H9 (cell line): ENCODE results near the gene ITGB8. TPM values are rescaled to one million over a fixed set of nuclear protein-coding genes. Genes with fewer than 3 reads are reported as not detected.

Experiments used
- DNase-seq: peaks from one replicate; pipeline ENCODE4 v3.0.0-alpha.2; 2017
- H2AFZ ChIP-seq: one replicate; pipeline ENCODE4 v1.6.1; 2013; ENCODE audit warnings: mild to moderate bottlenecking, low read length, control low read depth, moderate library complexity
- H2AK5ac ChIP-seq: 2 replicates; pipeline ENCODE4 v1.6.1; 2013; ENCODE audit warnings: low read length, control low read depth, mixed read lengths; ENCODE audit not compliant: insufficient read length
- H2BK120ac ChIP-seq: one replicate; pipeline ENCODE4 v1.6.1; 2013; ENCODE audit warnings: low read depth, mild to moderate bottlenecking, low read length, control low read depth, inconsistent platforms; ENCODE audit not compliant: poor library complexity, severe bottlenecking
- H2BK12ac ChIP-seq: 2 replicates; pipeline ENCODE4 v1.6.1; 2013; ENCODE audit warnings: low read length, control low read depth, mixed read lengths, low read depth; ENCODE audit not compliant: insufficient read length
- H2BK15ac ChIP-seq: 2 replicates; pipeline ENCODE4 v1.6.1; 2013; ENCODE audit warnings: low read depth, low read length, control low read depth
- H2BK20ac ChIP-seq: one replicate; pipeline ENCODE4 v1.6.1; 2013; ENCODE audit warnings: low read depth, mild to moderate bottlenecking, low read length, control low read depth, inconsistent platforms; ENCODE audit not compliant: poor library complexity, severe bottlenecking
- H2BK5ac ChIP-seq: 2 replicates; pipeline ENCODE4 v1.6.1; 2013; ENCODE audit warnings: low read length, control low read depth, mixed read lengths; ENCODE audit not compliant: insufficient read length
- H3K14ac ChIP-seq: 2 replicates; pipeline ENCODE4 v1.6.1; 2013; ENCODE audit warnings: low read length, control low read depth; ENCODE audit not compliant: insufficient read depth
- H3K18ac ChIP-seq: 2 replicates; pipeline ENCODE4 v1.6.1; 2013; ENCODE audit warnings: low read depth, mild to moderate bottlenecking, mixed read lengths, low read length, control low read depth; ENCODE audit not compliant: insufficient read length
- H3K23ac ChIP-seq: 2 replicates; pipeline ENCODE4 v1.6.1; 2013; ENCODE audit warnings: low read length, control low read depth, mixed read lengths, low read depth; ENCODE audit not compliant: insufficient read length
- H3K23me2 ChIP-seq: 2 replicates; pipeline ENCODE4 v1.6.1; 2013; ENCODE audit warnings: low read depth, mild to moderate bottlenecking, mixed read lengths, low read length, control low read depth; ENCODE audit not compliant: insufficient read length, poor library complexity, severe bottlenecking
- H3K27ac ChIP-seq: 2 replicates; pipeline ENCODE4 v1.5.1; 2013; ENCODE audit warnings: low read length, control low read depth, mixed read lengths, low read depth; ENCODE audit not compliant: insufficient read length
- H3K27me3 ChIP-seq: 2 replicates; pipeline ENCODE4 v1.6.1; 2013; ENCODE audit warnings: low read length, control low read depth, inconsistent platforms; ENCODE audit not compliant: insufficient read depth
- H3K4ac ChIP-seq: 2 replicates; pipeline ENCODE4 v1.6.1; 2013; ENCODE audit warnings: low read depth, mild to moderate bottlenecking, control low read depth, inconsistent platforms, low read length, moderate library complexity
- H3K4me1 ChIP-seq: 2 replicates; pipeline ENCODE4 v1.6.1; 2013; ENCODE audit warnings: low read length, control low read depth, inconsistent platforms; ENCODE audit not compliant: insufficient read depth
- H3K4me2 ChIP-seq: 2 replicates; pipeline ENCODE4 v1.6.1; 2013; ENCODE audit warnings: low read length, control low read depth, mixed read lengths; ENCODE audit not compliant: insufficient read length, insufficient read depth
- H3K56ac ChIP-seq: 2 replicates; pipeline ENCODE4 v1.6.1; 2013; ENCODE audit warnings: low read depth, mild to moderate bottlenecking, mixed read lengths, low read length, control low read depth; ENCODE audit not compliant: insufficient read length
- H3K79me1 ChIP-seq: 2 replicates; pipeline ENCODE4 v1.6.1; 2013; ENCODE audit warnings: low read depth, mild to moderate bottlenecking, moderate library complexity, low read length, control low read depth, inconsistent platforms; ENCODE audit not compliant: insufficient read depth, poor library complexity, severe bottlenecking
- H3K79me2 ChIP-seq: 2 replicates; pipeline ENCODE4 v1.6.1; 2013; ENCODE audit warnings: low read length, control low read depth, inconsistent platforms; ENCODE audit not compliant: insufficient read depth
- H3K9ac ChIP-seq: 2 replicates; pipeline ENCODE4 v1.6.1; 2013; ENCODE audit warnings: low read length, control low read depth, mixed read lengths; ENCODE audit not compliant: insufficient read length; ENCODE audit errors: extremely low read depth
- H3K9me3 ChIP-seq: one replicate; pipeline ENCODE4 v1.6.1; 2013; ENCODE audit warnings: low read depth, low read length, inconsistent platforms; ENCODE audit not compliant: control insufficient read depth
- H3T11ph ChIP-seq: one replicate; pipeline ENCODE4 v1.6.1; 2013; ENCODE audit warnings: mild to moderate bottlenecking, low read length, control low read depth, inconsistent platforms
- H4K20me1 ChIP-seq: one replicate; pipeline ENCODE4 v1.6.1; 2013; ENCODE audit not compliant: control insufficient read depth, insufficient read length, insufficient read depth
- H4K5ac ChIP-seq: 2 replicates; pipeline ENCODE4 v1.6.1; 2013; ENCODE audit warnings: low read depth, mild to moderate bottlenecking, mixed read lengths, low read length, control low read depth; ENCODE audit not compliant: insufficient read length
- H4K8ac ChIP-seq: replicated peaks from 2 replicates; pipeline ENCODE4 v1.6.1; 2013; ENCODE audit warnings: low read length, control low read depth, mixed read lengths, low read depth; ENCODE audit not compliant: insufficient read length
- H4K91ac ChIP-seq: 2 replicates; pipeline ENCODE4 v1.6.1; 2013; ENCODE audit warnings: low read depth, mild to moderate bottlenecking, moderate library complexity, mixed read lengths, low read length, control low read depth; ENCODE audit not compliant: insufficient read length
- H3K27ac Mint-ChIP-seq, 3 experiments: 2 replicates in 2 of 3; 3 replicates in 1 of 3; pipeline ENCODE4 v1.8.0; 2020 to 2021; ENCODE audit warnings: mixed read lengths in 3 of 3, mild to moderate bottlenecking in 1 of 3, moderate library complexity in 1 of 3
- H3K27me3 Mint-ChIP-seq: 2 replicates; pipeline ENCODE4 v1.8.0; 2021; ENCODE audit warnings: low read depth, mild to moderate bottlenecking, moderate library complexity, mixed read lengths
- H3K36me3 Mint-ChIP-seq, 3 experiments: 2 replicates in 2 of 3; 3 replicates in 1 of 3; pipeline ENCODE4 v1.8.0; 2020 to 2021; ENCODE audit warnings: low read depth in 3 of 3, mixed read lengths in 3 of 3; ENCODE audit not compliant: insufficient read depth in 1 of 3
- H3K4me1 Mint-ChIP-seq, 2 experiments: 2 replicates each; pipeline ENCODE4 v1.8.0; 2020; ENCODE audit warnings: mixed read lengths in 2 of 2
- H3K4me3 Mint-ChIP-seq, 2 experiments: 2 replicates in 1 of 2; 3 replicates in 1 of 2; pipeline ENCODE4 v1.8.0; 2020 to 2021; ENCODE audit warnings: mild to moderate bottlenecking in 2 of 2, mixed read lengths in 2 of 2, moderate library complexity in 1 of 2
- H3K9me3 Mint-ChIP-seq, 2 experiments: 2 replicates in 1 of 2; 3 replicates in 1 of 2; pipeline ENCODE4 v1.8.0; 2020; ENCODE audit warnings: mild to moderate bottlenecking in 2 of 2, mixed read lengths in 2 of 2, moderate library complexity in 1 of 2
- CTCF ChIP-seq: fragments of 200-600 bp; sonication (generic); conservative IDR thresholded peaks from 3 replicates; pipeline ENCODE4 v1.8.0; 2021; ENCODE audit warnings: antibody characterized with exemption, mild to moderate bottlenecking
- WGBS: extraction: QIAGEN DNeasy Blood & Tissue Kit; methylation state at CpG from one replicate; pipeline ENCODE4 v1.1.7; 2013; ENCODE audit warnings: missing lambda C conversion rate, low lambda C conversion rate, mixed read lengths; ENCODE audit not compliant: insufficient read length; ENCODE audit errors: extremely low coverage; 5-methylcytosine and 5-hydroxymethylcytosine counted together
- total RNA-seq: library from RNA; stranded (reverse); gene quantifications from 2 replicates; pipeline ENCODE4 v1.2.1, GENCODE V29; 2021

The ITGB8 gene
- total RNA-seq, 1 experiment from 2014 or later, result 7.6 TPM

GRCh38 chr7:20296444-20296843 lies 34.3 kb upstream of the ITGB8 start:
- Mint-ChIP-seq H3K9me3 (no peaks in the 10 kb centered on the region), H3K4me3 (no peak overlapping the region), H3K27ac (no peak overlapping the region), H3K4me1 (peaks cover 5 to 6% of the 10 kb centered on the region in 2 experiments), H3K27me3 (no peaks in the 10 kb centered on the region; the same call in 1 of the 2 replicates), H3K36me3 (no peaks in the 10 kb centered on the region)
- TF ChIP-seq CTCF, result no peak
- Histone ChIP-seq H3K4me1 (no peaks in the 10 kb centered on the region), H3K18ac (no peak overlapping the region), H3K79me1 (no peaks in the 10 kb centered on the region), H3K23me2 (no peaks in the 10 kb centered on the region), H3K4ac (no peak overlapping the region), H4K8ac (no peak overlapping the region), H3K27ac (no peak overlapping the region), H4K5ac (no peak overlapping the region), H2BK120ac (no peak overlapping the region), H4K91ac (no peak overlapping the region), H3K4me2 (no peak overlapping the region), H3T11ph (no peak overlapping the region), H2BK20ac (no peak overlapping the region), H3K14ac (no peak overlapping the region), H2BK5ac (no peak overlapping the region), H3K23ac (no peak overlapping the region), H2AFZ (no peak overlapping the region), H2AK5ac (no peak overlapping the region), H3K79me2 (no peaks in the 10 kb centered on the region), H3K9me3 (no peaks in the 10 kb centered on the region), H2BK12ac (no peak overlapping the region), H3K56ac (no peak overlapping the region), H4K20me1 (no peaks in the 10 kb centered on the region), H3K27me3 (no peaks in the 10 kb centered on the region), H2BK15ac (no peak overlapping the region), H3K9ac (no peak overlapping the region)
- DNase-seq, result no peak
- no CpG with 5 or more reads among the region's 3 CpGs for WGBS
